ENCODE results near the gene NAP1L1.

The NAP1L1 gene

DNA sequence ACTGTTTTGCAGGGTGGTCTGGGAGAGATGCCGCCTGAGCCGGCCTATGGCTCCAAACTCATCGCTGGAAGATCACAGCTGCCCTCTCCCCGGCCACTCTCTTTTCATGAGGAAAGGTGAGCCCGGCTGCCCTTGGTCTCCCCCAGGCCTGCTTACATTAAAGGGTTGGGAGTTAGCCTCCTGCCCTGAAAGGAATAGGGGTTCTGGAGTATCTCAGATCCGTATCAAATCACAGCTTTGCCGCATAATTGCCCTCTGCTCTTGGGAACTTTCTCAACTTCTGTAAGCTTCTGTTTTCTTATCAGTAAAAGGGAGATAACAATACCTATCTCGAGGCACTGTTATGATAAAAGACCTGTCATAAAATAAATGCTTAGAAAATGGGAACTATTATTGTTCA is 70.5 kb downstream of the NAP1L1 start:
- no peak for DNase-seq (ENCODE audit: low read depth)
- no peak overlapping the region for H3K4me3 ChIP-seq (ENCODE audit: control insufficient read depth, low read depth, low read length)

DNA sequence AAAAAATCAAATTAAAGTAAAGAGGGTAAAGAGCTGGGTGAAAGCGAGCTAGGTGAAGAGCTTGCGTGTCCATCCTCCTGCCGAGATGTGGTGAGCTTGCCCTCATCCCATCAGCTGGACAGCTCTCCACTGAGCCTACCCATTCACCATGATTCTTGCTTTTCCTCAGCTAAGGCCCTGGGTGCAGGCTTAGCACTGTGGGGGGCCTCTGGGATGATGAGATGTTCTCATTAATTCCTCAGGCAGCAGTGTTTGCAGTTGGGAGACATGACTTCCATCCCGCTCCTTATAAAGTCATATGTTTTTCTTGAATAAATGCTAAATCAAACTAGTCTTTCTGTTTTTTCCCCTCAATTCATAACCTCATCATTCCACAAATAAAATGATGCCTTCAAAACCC is 70.9 kb downstream of the NAP1L1 start:
- TF ChIP-seq, protein P1, sequence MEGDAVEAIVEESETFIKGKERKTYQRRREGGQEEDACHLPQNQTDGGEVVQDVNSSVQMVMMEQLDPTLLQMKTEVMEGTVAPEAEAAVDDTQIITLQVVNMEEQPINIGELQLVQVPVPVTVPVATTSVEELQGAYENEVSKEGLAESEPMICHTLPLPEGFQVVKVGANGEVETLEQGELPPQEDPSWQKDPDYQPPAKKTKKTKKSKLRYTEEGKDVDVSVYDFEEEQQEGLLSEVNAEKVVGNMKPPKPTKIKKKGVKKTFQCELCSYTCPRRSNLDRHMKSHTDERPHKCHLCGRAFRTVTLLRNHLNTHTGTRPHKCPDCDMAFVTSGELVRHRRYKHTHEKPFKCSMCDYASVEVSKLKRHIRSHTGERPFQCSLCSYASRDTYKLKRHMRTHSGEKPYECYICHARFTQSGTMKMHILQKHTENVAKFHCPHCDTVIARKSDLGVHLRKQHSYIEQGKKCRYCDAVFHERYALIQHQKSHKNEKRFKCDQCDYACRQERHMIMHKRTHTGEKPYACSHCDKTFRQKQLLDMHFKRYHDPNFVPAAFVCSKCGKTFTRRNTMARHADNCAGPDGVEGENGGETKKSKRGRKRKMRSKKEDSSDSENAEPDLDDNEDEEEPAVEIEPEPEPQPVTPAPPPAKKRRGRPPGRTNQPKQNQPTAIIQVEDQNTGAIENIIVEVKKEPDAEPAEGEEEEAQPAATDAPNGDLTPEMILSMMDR (conservative IDR thresholded peaks at IDR 0.05; ENCODE audit: control insufficient read depth, insufficient read depth, low read depth, low read length), result no peak
- DNase-seq (ENCODE audit: low read depth), result no peak
- H3K4me3 ChIP-seq (ENCODE audit: control insufficient read depth, low read depth, low read length), result no peak overlapping the region

More for the DNA sequence above, 70.5 kb downstream of the NAP1L1 start:
- TF ChIP-seq, protein P1 (conservative IDR thresholded peaks at IDR 0.05; ENCODE audit: control insufficient read depth, insufficient read depth, low read depth, low read length), result no peak

DNA sequence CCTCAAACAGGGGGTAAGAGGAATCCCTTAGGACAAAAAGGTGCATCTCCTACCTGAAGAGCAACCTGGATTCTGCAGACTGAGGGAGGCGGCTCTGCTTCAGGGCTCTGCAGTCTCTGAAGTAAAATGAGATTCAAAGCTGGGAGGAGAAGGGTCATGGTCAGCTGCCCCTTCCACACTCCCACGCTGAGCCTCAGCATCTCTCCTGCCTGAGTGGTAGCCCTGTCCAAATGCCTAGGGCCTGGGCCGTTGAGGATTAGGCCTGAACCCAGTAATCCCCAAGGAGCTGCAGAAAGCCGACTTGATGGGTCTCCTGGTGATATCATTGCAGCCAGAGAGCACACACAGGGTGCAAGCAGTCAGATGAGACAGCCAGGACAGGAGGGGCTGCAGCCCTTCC is 71.8 kb downstream of the NAP1L1 start:
- TF ChIP-seq, protein P1 (conservative IDR thresholded peaks at IDR 0.05; ENCODE audit: control insufficient read depth, insufficient read depth, low read depth, low read length), result no peak
- no peak overlapping the region for H3K4me3 ChIP-seq (ENCODE audit: control insufficient read depth, low read depth, low read length)

DNA sequence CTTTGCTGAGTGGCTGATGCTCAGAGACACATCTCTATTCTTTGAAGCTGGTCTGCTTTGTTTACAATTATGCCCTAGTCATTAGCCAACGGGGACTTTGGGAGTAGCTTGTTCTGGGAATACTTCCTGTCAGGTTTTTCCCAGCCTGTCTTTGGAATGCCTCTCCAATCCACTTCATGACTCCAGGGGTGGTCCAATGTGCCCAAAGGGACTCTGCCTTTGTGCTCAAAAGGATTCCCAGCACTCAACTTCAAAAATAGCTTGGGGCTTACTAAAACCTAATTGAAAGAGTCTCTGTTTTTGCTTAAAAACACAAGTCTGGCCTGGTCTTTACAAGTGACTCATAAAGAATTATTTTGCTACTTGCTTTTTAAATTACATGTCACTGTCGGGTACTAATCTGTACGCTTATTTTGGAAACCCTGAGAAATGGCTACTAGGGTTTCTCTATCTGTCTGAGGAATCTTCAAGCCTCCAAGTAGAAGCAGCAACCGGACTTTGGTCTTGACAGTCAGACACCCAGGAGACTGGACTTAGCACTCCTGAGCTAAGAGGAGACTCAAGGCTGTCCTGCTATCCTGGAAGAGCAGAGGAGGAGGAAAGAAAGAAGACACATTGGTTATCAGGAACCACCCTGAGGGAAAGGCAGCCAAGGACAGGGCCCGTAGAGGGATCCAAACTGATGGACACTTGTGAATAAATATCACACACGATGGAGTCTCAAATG is 73.6 kb downstream of the NAP1L1 start:
- TF ChIP-seq, protein P1 (conservative IDR thresholded peaks at IDR 0.05; ENCODE audit: control insufficient read depth, insufficient read depth, low read depth, low read length), result no peak
- DNase-seq (ENCODE audit: low read depth), result peak; percentile 76

More for the DNA sequence above, 71.8 kb downstream of the NAP1L1 start:
- no peak for DNase-seq (ENCODE audit: low read depth)

DNA sequence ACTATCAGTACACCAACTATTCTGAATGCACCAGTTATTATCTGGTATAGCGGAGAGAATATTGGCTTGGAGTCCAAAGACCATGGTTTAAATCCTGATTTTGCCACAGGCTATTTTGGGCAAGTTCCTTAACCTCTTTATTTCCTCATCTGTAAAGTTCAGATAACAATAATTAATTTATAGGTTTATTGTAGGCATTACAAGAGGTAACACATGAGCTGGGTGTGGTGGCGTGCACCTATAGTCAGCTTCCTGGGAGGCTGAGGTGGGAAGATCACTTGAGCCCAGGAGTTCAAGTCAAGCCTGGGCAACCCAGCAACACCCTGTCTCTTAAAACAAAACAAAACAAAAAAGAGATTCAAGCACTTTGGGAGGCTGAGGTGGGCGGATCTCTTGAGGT is 76.1 kb downstream of the NAP1L1 start:
- TF ChIP-seq, protein P1 (conservative IDR thresholded peaks at IDR 0.05; ENCODE audit: control insufficient read depth, insufficient read depth, low read depth, low read length), result no peak
- no peak overlapping the region for H3K4me3 ChIP-seq (ENCODE audit: control insufficient read depth, low read depth, low read length)
- no peak for DNase-seq (ENCODE audit: low read depth)

More for the DNA sequence above, 73.6 kb downstream of the NAP1L1 start:
- no peak overlapping the region for H3K4me3 ChIP-seq (ENCODE audit: control insufficient read depth, low read depth, low read length)

DNA sequence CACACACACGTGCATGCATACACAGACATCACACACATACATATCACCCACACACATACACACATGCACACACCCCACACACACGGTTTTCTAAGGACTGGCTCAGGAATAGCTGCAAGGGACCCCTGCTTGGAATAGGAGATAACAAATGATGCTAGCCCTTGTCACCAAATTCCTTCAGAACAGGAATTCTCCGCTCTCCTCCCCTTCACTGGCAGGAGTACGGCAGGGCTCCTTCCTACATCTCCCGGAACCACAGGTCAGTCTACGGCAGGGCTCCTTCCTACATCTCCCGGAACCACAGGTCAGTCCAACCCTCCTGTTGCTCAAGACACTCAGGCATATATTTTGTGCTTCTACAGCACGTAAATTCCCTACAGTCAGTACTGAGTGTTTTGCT is 76.8 kb downstream of the NAP1L1 start:
- DNase-seq (ENCODE audit: low read depth), result no peak
- H3K4me3 ChIP-seq (ENCODE audit: control insufficient read depth, low read depth, low read length), result no peak overlapping the region
- TF ChIP-seq, protein P1 (conservative IDR thresholded peaks at IDR 0.05; ENCODE audit: control insufficient read depth, insufficient read depth, low read depth, low read length), result no peak

All from fibroblast of mammary gland (primary cell).